Esophagus (tissue), 2 donors: ENCODE data around the gene ABCC1. TPM values are rescaled to one million over a fixed set of nuclear protein-coding genes. Genes with fewer than 3 reads are reported as not detected.
A peak's percentile ranks its signal among the peaks of the same experiment; 100 is the strongest.

Experiments
- H3K27ac ChIP-seq, 2 donors: one replicate each; pipeline ENCODE4 v1.5.1; 2013; ENCODE audit warnings: low read depth in 2 of 2, mild to moderate bottlenecking in 2 of 2, inconsistent platforms in 1 of 2, low read length in 1 of 2, moderate library complexity in 1 of 2
- H3K27me3 ChIP-seq, 2 donors: one replicate each; pipeline ENCODE4 v1.6.1; 2013; ENCODE audit warnings: low read length in 2 of 2, control low read depth in 1 of 2, mild to moderate bottlenecking in 1 of 2; ENCODE audit not compliant: insufficient read depth in 2 of 2, control insufficient read depth in 1 of 2
- H3K36me3 ChIP-seq, 2 donors: one replicate each; pipeline ENCODE4 v1.6.1; 2013; ENCODE audit warnings: low read length in 1 of 2; ENCODE audit not compliant: control insufficient read depth in 2 of 2, insufficient read depth in 2 of 2
- H3K4me1 ChIP-seq, 2 donors: one replicate each; pipeline ENCODE4 v1.6.1; 2013; ENCODE audit warnings: low read length in 1 of 2; ENCODE audit not compliant: control insufficient read depth in 2 of 2, insufficient read depth in 2 of 2
- H3K4me3 ChIP-seq, 2 donors: one replicate each; pipeline ENCODE4 v1.5.1; 2013; ENCODE audit warnings: low read length in 2 of 2, mild to moderate bottlenecking in 2 of 2, low read depth in 1 of 2, moderate library complexity in 1 of 2
- H3K9me3 ChIP-seq, 2 donors: one replicate each; pipeline ENCODE4 v1.6.1; 2013; ENCODE audit warnings: mild to moderate bottlenecking in 2 of 2, low read depth in 1 of 2, low read length in 1 of 2, moderate library complexity in 1 of 2; ENCODE audit not compliant: control insufficient read depth in 2 of 2, insufficient read depth in 1 of 2
- WGBS, 2 donors: extraction: QIAGEN DNeasy Blood & Tissue Kit; methylation state at CpG; one replicate each; pipeline ENCODE4 v1.1.7; 2013; 5-methylcytosine and 5-hydroxymethylcytosine counted together
- polyA plus RNA-seq, 2 donors: library from polyadenylated mRNA; stranded (reverse); fragments of 200-250 nt; gene quantifications; one replicate each; pipeline ENCODE4 v1.2.3, GENCODE V29; 2013
- donor health status: healthy with polysubstance abuse.
- donor health status: Bipolar disorder and iron deficiency.

Gene ABCC1
- polyA plus RNA-seq, 2 donors, result 14.8 to 21.8 TPM

GRCh38 chr16:16116841-16117240, 167.4 kb downstream of the ABCC1 start:
- Histone ChIP-seq H3K4me1 (no peaks in the 10 kb centered on the region), H3K27ac (no peak overlapping the region), H3K4me3 (no peak overlapping the region), H3K27me3 (no peaks in the 10 kb centered on the region), H3K9me3 (peaks cover 0 to 5% of the 10 kb centered on the region in 2 donors), H3K36me3 (peaks cover 3 to 36% of the 10 kb centered on the region in 2 donors)
- WGBS, 2 donors, result 93 to 97% methylated on average over 7 of the region's 7 CpGs

- H3K27ac ChIP-seq, result no peak overlapping the region
- H3K4me1 ChIP-seq, result no peaks in the 10 kb centered on the region
- H3K4me3 ChIP-seq, result no peak overlapping the region
- H3K27me3 ChIP-seq, result no peaks in the 10 kb centered on the region
- 94 to 96% methylated on average over 7 of the region's 7 CpGs for WGBS, 2 donors
- H3K36me3 ChIP-seq, result peaks cover 3 to 39% of the 10 kb centered on the region in 2 donors
- peaks cover 0 to 5% of the 10 kb centered on the region in 2 donors for H3K9me3 ChIP-seq
Measured at GRCh38 chr16:16118337-16118736, 168.9 kb downstream of the ABCC1 start.

- 68 to 80% methylated on average over 8 of the region's 8 CpGs for WGBS, 2 donors
- Histone ChIP-seq H3K9me3 (peaks cover 0 to 14% of the 10 kb centered on the region in 2 donors), H3K27me3 (no peaks in the 10 kb centered on the region), H3K4me3 (no peak overlapping the region), H3K27ac (peak overlapping the region in 1 of 2 donors; percentile 76), H3K36me3 (peaks cover 7 to 39% of the 10 kb centered on the region in 2 donors), H3K4me1 (no peaks in the 10 kb centered on the region)
Measured at GRCh38 chr16:16120044-16120381, 170.6 kb downstream of the ABCC1 start.

- WGBS, 2 donors, result 61 to 64% methylated on average over 17 of the region's 17 CpGs
- Histone ChIP-seq H3K4me1 (no peaks in the 10 kb centered on the region), H3K4me3 (no peak overlapping the region), H3K36me3 (peaks cover 7 to 40% of the 10 kb centered on the region in 2 donors), H3K27ac (peak overlapping the region in 1 of 2 donors; percentile 76), H3K27me3 (no peaks in the 10 kb centered on the region), H3K9me3 (peaks cover 0 to 14% of the 10 kb centered on the region in 2 donors)
Measured at GRCh38 chr16:16120382-16121184, 171.2 kb downstream of the ABCC1 start.

- WGBS, 2 donors, result 81 to 82% methylated on average over 6 of the region's 6 CpGs
- H3K9me3 ChIP-seq, result peaks cover 0 to 14% of the 10 kb centered on the region in 2 donors
- H3K27ac ChIP-seq, result no peak overlapping the region
- H3K36me3 ChIP-seq, result peaks cover 11 to 44% of the 10 kb centered on the region in 2 donors
- no peaks in the 10 kb centered on the region for H3K4me1 ChIP-seq
- no peaks in the 10 kb centered on the region for H3K27me3 ChIP-seq
- H3K4me3 ChIP-seq, result no peak overlapping the region
Measured at GRCh38 chr16:16121185-16121727, 171.8 kb downstream of the ABCC1 start.

- 94 to 95% methylated on average over 12 of the region's 12 CpGs for WGBS, 2 donors
- Histone ChIP-seq H3K9me3 (peaks cover 0 to 12% of the 10 kb centered on the region in 2 donors), H3K4me1 (no peaks in the 10 kb centered on the region), H3K27me3 (no peaks in the 10 kb centered on the region), H3K27ac (no peak overlapping the region), H3K36me3 (peaks cover 11 to 36% of the 10 kb centered on the region in 2 donors), H3K4me3 (no peak overlapping the region)
Measured at GRCh38 chr16:16122264-16122663, 172.8 kb downstream of the ABCC1 start.

GRCh38 chr16:16124438-16124837, 175.0 kb downstream of the ABCC1 start:
- WGBS, 2 donors, result 85 to 91% methylated on average over 10 of the region's 10 CpGs
- H3K4me1 ChIP-seq, result no peaks in the 10 kb centered on the region
- peak overlapping the region; percentile 8 to 56 for H3K27ac ChIP-seq
- no peaks in the 10 kb centered on the region for H3K27me3 ChIP-seq
- H3K9me3 ChIP-seq, result peaks cover 0 to 9% of the 10 kb centered on the region in 2 donors
- H3K4me3 ChIP-seq, result no peak overlapping the region
- peaks cover 11 to 32% of the 10 kb centered on the region in 2 donors for H3K36me3 ChIP-seq

- peaks cover 11 to 36% of the 10 kb centered on the region in 2 donors for H3K36me3 ChIP-seq
- no peak overlapping the region for H3K4me3 ChIP-seq
- peaks cover 0 to 9% of the 10 kb centered on the region in 2 donors for H3K9me3 ChIP-seq
- no peaks in the 10 kb centered on the region for H3K4me1 ChIP-seq
- 95 to 96% methylated on average over 3 of the region's 3 CpGs for WGBS, 2 donors
- H3K27me3 ChIP-seq, result no peaks in the 10 kb centered on the region
- H3K27ac ChIP-seq, result peak overlapping the region; percentile 8 to 56
Measured at GRCh38 chr16:16124974-16125373, 175.6 kb downstream of the ABCC1 start.

- peak overlapping the region; percentile 56 to 68 for H3K27ac ChIP-seq
- no peaks in the 10 kb centered on the region for H3K27me3 ChIP-seq
- no peak overlapping the region for H3K4me3 ChIP-seq
- H3K4me1 ChIP-seq, result no peaks in the 10 kb centered on the region
- H3K9me3 ChIP-seq, result peaks cover 0 to 9% of the 10 kb centered on the region in 2 donors
- H3K36me3 ChIP-seq, result peaks cover 11 to 34% of the 10 kb centered on the region in 2 donors
- WGBS, 2 donors, result 72 to 74% methylated on average over 10 of the region's 10 CpGs
Measured at GRCh38 chr16:16126896-16127295, 177.5 kb downstream of the ABCC1 start.
